Stromal cell of bone marrow (primary cell): ENCODE results near the gene ROBO1.

ENCODE experiments used
- DNase-seq: peaks from one replicate; pipeline ENCODE4 v3.0.0-alpha.2; 2012; ENCODE audit warnings: low read depth

The ROBO1 gene

GRCh38 chr3:78875436-78875835 is 892.4 kb downstream of the ROBO1 start:
- DNase-seq = no peak

GRCh38 chr3:78873641-78874040 is 894.2 kb downstream of the ROBO1 start:
- DNase-seq = no peak

- no peak for DNase-seq
Measured at GRCh38 chr3:78872195-78872594, 895.6 kb downstream of the ROBO1 start.

- no peak for DNase-seq
Measured at GRCh38 chr3:78871048-78871447, 896.8 kb downstream of the ROBO1 start.

- no peak for DNase-seq
Measured at GRCh38 chr3:78870484-78870883, 897.3 kb downstream of the ROBO1 start.

GRCh38 chr3:78868570-78868969 is 899.2 kb downstream of the ROBO1 start:
- DNase-seq = no peak

- DNase-seq = no peak
Measured at GRCh38 chr3:78867409-78868372, 900.1 kb downstream of the ROBO1 start.

- no peak for DNase-seq
Measured at GRCh38 chr3:78863306-78864203, 904.2 kb downstream of the ROBO1 start.

GRCh38 chr3:78861156-78861555 is 906.6 kb downstream of the ROBO1 start:
- no peak for DNase-seq

- DNase-seq = no peak
Measured at GRCh38 chr3:78860567-78860966, 907.2 kb downstream of the ROBO1 start.

GRCh38 chr3:78858910-78859309 is 908.9 kb downstream of the ROBO1 start:
- DNase-seq = no peak

- no peak for DNase-seq
Measured at GRCh38 chr3:78858174-78858573, 909.6 kb downstream of the ROBO1 start.

GRCh38 chr3:78857494-78858111 is 910.2 kb downstream of the ROBO1 start:
- no peak for DNase-seq

GRCh38 chr3:78856164-78856563 is 911.6 kb downstream of the ROBO1 start:
- no peak for DNase-seq

- no peak for DNase-seq
Measured at GRCh38 chr3:78855190-78855589, 912.6 kb downstream of the ROBO1 start.

- DNase-seq = no peak
Measured at GRCh38 chr3:78848392-78849288, 919.2 kb downstream of the ROBO1 start.

- no peak for DNase-seq
Measured at GRCh38 chr3:78847603-78848002, 920.2 kb downstream of the ROBO1 start.

GRCh38 chr3:78847203-78847602 is 920.6 kb downstream of the ROBO1 start:
- DNase-seq = no peak

- no peak for DNase-seq
Measured at GRCh38 chr3:78846718-78847117, 921.1 kb downstream of the ROBO1 start.

- DNase-seq = no peak
Measured at GRCh38 chr3:78845605-78846004, 922.2 kb downstream of the ROBO1 start.

GRCh38 chr3:78844307-78844706 is 923.5 kb downstream of the ROBO1 start:
- DNase-seq = no peak
